NCI-H345 treated with DMSO at 0.1 percent for 48 hours (cell line): ENCODE data around the gene UNC93B1.

ENCODE experiments used
- DNase-seq: peaks from one replicate; lab custom pipeline; 2025; ENCODE audit not compliant: unreplicated experiment; lab: John Stamatoyannopoulos, UW

UNC93B1 gene

DNA sequence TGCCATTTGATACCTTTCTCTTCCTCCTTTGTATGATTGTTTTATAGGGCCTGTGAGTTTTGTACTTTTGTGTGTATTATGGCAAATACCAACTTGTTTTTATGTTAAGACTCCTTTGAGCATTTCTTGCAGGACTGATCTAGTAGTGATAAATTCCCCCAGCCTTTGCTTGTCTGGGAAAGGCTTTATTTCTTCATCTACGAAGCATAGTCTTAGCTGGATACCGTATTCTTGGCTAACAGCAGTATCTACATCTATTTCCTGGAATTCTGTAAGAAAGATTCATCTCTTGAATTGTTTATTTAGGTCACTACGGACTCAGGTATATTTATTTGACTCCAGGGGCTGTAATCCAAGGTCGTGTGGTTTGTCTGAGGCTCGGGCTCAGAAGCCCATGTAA, 20.6 kb upstream of the UNC93B1 start:
- no peak for DNase-seq

DNA sequence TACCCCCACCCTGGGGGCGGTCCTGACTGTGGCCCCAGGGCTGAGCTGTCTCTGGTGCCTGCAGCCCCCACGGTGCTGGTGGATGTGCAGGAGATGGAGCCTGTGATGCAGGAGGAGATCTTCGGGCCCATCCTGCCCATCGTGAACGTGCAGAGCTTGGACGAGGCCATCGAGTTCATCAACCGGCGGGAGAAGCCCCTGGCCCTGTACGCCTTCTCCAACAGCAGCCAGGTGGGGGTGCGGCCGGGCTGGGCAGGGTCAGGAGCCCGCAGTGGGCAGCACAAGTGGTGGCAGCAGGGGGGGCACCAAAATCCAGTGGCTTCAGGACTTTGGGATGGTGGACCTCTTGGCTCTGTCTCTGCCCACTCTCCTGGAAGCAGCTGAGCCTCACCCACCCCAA, 18.6 kb upstream of the UNC93B1 start:
- no peak for DNase-seq

DNA sequence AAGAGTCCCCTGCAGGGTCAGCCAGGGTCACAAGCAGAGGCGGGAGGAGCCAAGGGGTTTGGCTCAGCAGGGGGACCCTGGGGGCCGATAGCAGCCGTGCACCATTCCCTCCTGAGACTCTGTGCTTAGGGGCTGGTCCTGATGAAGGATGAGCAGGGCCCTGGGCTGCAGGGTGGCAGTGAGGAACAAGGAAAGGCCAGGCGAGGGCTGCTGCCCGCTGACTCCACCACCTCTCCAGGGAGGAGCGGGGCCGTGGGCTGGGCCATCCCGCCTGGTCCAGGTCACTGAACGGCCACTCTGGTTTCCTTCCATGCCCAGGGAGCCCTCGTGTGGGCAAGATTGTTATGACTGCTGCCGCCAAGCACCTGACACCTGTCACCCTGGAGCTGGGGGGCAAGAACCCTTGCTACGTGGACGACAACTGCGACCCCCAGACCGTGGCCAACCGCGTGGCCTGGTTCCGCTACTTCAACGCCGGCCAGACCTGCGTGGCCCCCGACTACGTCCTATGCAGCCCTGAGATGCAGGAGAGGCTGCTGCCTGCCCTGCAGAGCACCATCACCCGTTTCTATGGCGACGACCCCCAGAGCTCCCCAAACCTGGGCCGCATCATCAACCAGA, 17.4 kb upstream of the UNC93B1 start:
- no peak for DNase-seq

DNA sequence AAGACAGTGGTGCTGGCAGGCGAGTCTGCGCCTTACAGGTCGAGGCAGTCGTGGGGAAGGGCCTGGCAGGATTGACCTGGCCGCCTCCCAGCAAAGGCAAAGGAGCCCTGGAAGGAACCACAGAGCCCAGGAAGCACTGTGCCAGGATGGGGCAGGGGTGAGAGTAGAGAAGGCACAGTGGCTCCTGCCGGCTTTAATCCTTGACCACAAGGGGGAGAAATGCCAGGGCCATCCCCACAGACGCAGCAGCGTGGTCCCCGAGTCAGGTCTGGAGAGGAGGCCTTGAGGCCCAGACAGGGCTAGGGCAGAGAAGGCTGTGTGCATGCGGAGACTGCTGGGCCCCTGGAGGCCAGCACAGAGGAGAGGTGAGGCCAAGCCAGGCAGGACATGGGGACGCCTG, 16.7 kb upstream of the UNC93B1 start:
- no peak for DNase-seq

DNA sequence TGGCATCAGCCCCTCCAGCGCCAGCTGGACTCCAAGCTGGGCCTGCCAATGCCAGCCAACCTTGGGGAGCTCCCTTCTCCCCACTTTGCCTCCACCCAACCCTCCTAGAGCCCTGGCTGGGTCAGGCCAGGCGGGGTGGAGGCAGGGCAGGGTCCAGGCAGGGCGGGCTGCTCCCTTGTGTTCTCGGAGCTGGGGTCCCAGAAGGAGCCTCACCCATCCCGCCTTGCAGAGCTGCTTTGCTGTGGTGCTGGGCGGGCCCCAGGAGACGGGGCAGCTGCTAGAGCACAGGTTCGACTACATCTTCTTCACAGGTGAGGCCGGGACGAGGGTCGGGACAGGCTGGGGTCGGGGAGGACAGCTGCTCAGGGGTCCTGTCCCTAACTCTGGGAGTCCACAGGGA, 15.6 kb upstream of the UNC93B1 start:
- DNase-seq: no peak

DNA sequence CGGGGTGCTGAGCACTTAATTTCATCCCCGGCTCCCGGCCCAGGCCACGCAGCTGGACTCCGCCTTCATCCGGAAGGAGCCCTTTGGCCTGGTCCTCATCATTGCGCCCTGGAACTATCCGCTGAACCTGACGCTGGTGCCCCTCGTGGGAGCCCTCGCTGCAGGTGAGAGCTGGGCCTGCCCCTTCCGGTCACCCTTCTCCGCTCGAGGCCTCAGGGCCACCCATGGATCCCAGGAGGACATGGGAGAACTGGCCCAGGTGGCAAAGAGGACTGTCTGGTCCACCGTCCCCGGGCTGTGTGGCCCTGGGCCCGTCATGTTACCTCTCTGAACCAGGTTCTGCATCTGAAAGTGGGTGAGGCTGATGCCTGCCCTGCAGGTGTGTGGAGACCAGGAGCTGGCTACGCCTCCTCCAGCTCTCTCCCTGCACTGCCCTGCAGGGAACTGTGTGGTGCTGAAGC, 14.9 kb upstream of the UNC93B1 start:
- no peak for DNase-seq

DNA sequence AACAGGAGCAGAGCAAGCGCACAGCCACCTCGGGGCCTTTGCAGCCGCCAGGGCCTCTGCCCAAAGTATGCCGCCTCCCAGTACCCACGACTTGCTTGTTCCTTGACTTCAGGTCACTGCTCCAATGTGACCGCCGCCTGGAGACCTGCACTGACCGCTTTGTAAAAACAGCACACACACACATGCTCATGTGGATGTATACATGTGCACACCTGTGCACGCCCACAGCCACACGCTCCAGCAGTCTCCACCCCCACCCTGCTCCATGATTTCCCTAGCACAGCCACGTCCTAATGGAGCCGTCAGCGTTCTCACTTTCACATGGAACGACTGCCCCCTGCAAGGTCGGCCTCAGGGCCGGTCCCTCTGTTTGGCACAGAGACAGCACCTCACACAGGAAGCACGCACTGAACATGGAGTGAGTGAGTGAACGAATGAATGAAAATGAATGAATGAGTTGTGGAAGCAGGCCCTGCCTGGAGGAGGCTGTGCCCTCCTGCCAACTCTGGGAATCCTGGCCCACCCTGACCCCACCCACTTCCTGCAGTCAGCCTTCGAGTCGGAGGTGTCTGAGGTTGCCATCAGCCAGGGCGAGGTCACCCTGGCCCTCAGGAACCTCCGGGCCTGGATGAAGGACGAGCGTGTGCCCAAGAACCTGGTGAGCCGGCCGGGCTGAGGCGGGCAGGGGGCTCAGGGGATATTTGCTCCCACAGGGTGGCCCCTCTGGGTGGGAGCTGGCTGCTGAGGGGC, 14.3 kb upstream of the UNC93B1 start:
- DNase-seq: no peak

DNA sequence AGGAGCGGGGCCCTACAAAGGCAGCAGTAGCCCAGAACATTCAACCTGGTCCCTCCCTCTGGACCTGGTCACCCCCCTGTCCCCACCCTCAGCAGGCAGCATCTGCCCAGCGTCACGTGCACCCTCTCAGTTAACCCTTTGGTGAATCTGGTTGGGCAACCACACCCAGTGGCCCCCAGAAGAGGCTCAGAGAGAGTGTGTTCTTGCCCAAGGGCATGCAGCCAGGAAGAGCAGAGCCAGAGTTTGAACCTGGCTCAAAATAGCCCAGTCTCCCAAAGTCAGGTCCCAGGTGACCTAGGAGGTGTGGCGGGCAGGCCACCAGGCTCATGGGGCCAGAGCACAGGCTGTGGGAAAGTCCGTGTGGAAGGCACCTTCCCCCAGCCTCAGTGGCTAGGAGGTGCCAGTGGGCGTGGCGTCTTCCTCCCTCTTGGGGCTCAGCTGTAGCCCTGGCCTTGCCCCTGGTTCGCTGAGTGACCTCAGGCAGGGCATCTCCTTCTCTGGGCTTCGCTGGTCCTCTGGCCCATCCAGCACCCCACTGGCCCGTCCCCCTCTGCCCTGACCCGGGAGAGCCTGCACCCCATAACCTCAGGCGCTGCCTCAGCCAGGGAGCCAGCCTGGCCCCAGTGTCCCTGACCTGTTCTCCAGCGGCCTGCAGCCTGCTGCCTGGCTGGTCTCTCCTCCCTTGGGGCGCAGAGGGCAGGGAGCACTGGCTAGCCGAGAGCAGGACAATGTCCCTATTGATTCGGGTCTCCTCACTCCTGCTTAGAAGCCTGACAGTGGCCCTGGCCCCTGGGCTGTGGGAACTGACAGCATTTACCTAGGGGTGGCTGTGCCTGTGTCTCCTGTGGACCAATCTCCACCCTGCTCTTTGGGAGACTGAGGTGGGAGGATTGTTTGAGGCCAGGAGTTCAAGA, 13.3 kb upstream of the UNC93B1 start:
- DNase-seq: no peak

DNA sequence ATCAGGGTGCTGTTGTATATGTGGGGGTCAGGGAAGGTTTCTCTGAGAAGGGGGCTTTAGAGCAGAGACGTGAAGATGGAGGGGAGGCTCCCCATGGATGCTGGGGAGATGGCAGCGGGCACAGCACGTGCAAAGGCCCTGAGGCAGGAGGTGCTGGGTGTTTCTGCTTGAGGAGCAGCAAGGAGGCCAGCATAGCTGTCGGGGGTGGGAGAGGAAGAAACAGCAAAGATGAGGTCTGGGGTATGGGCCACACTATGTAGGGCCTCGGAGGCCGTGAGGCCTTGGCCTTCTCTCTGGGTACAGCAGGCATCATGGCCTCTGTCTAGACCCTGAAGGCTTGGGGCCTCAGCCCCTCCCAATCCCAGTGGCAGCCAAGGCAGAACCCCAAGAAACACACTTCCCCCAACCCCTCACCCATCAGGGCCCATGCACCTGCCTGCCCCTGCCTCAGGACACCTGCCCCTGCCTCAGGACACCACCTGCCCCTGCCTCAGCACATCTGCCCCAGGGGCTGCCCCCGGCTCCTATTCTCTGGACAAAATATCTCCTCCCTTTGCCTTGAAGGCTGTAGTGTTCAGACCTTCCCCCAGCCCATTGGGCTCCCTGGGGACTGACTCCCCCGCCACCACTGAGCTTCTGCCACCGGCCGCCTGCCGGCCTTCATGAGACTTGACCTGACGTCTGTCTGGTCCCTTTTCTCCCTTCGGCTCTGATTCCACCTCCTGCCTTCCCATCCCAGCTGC, 12.4 kb upstream of the UNC93B1 start:
- no peak for DNase-seq

DNA sequence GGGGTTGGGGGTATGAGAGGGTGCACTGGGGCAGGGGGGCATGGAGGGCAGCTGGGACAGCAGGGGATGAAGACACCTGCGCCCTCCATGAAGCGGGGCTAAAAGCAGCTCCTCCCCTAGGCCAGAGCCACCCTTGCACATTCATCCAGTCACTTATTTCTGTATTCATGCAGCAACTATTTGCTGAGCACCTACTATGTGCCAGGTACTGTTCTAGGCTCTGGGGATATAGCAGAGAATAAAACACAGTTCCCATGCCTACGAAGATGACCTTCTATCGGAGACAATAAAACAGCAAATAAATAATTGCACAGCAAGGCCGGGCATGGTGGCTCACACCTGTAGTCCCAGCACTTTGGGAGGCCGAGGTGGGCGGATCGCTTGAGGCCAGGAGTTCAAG, 11.6 kb upstream of the UNC93B1 start:
- DNase-seq: no peak

DNA sequence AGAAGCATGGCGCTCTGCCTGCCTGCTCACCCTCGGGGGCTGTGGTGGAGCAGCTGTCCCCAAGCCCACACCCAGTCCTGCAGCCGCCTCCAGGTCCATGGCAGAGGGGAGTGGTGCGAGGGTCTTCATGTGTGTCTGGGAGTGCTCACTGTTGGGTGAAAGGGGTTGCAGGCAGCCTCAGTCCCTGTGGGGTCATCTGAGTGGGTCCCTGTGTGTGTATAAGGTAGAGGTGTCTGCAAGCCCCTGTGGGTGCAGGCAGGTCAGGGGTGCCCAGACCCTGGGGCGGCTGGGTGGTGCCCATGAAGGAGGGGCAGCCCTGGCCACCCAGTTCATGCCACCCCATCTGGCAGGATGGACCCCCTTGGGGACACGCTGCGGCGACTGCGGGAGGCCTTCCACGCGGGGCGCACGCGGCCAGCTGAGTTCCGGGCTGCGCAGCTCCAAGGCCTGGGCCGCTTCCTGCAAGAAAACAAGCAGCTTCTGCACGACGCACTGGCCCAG, 11.1 kb upstream of the UNC93B1 start:
- DNase-seq: no peak

DNA sequence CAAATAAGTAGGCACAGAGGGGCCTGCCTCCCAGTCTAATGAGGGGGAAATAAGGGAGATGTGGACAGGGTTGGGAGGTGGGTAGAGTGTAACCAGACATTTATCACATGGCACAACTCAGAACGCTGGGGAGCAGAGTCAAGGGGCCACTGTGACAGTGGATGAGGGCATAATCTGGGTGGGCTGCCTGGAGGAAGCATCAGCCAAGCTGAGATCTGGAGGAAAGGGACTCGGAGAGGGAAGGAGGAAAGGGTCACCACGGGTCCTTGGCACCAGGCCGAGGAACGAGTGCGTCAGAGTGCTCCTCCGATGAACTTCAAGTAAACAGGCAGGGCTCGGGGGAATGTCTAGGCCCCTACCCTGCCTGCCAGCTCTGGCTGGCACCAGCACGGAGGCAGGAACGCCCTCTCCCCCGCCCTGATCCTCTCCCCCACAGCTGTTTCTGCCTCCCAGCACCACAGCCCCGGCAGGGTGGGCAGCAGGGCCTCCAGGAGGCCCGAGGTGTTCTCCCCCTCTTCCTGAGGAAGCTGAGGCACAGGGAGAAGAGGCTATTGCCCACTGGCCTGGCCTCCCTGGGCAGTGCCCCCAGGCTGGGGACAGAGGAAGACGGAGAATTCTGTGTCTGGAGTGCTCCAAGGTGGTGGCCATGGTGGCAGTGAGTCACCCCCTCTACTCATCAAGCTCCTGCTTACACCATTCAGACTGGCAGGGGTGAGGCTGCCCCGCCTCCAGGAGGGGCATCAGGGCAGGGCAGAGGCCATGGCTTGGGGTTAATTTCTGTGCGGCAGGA, 10.5 kb upstream of the UNC93B1 start:
- DNase-seq: no peak

DNA sequence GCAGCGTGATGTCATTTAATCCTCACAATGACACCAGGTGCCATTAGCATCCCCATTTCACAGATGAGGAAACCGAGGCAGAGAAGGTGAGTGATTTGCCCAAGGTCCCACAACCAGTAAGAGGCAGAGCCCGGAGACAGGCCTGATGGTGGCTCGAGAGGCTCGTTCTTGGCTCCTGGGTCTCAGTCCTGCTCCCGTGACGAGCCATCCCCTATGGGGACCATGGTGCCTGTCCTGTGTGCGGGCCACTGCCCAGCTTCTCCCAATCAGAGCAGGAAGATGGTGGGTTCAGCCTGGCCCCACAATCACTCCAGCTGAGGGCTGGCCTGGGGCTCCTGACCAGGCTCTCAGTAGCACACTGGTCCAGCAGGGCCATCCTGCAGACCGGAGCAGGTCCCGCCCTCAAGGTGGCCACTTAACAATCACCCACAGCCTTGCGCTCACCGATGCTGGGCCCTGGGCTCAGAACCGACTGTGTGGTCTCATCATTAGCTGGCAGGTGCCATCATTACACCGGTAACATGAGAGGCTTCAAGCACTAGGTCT, 9.8 kb upstream of the UNC93B1 start:
- DNase-seq: no peak

DNA sequence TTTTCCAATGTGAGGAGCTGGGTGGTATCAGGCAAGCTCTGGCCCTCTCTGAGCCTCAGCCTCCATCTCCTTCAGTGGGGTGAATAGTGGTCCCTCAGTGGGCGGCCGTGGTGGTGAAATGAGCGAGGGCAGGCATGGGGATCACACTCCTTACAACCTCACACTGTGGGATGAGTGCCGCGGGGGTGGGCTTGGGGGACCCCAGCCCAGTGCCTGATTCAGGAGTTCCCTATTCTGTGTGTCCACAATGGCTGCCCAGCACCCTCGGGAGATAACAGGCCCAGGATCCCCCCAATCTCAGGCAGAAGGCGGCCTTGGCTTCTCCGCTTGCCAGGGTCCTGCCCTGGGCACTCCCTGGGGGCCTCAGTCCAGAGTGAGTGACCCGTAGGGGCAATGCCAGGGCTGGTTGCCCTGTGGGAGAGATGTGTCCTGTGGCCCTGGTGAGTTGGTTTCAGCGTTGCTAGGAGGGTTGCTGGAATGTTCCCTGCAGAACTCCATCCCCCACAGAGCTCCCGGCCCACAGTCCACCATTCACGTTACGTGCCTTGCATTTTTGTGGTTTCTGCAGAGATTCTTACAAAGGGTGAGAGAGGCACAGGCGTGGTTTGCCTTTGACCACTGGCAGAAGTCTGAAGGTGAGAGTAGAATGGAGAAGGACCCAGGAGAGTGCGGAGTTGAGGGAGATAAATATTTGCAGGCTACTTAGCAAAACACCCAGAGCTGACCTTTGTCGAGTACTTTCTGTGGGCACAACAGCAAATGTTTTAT, 9.1 kb upstream of the UNC93B1 start:
- DNase-seq: no peak

DNA sequence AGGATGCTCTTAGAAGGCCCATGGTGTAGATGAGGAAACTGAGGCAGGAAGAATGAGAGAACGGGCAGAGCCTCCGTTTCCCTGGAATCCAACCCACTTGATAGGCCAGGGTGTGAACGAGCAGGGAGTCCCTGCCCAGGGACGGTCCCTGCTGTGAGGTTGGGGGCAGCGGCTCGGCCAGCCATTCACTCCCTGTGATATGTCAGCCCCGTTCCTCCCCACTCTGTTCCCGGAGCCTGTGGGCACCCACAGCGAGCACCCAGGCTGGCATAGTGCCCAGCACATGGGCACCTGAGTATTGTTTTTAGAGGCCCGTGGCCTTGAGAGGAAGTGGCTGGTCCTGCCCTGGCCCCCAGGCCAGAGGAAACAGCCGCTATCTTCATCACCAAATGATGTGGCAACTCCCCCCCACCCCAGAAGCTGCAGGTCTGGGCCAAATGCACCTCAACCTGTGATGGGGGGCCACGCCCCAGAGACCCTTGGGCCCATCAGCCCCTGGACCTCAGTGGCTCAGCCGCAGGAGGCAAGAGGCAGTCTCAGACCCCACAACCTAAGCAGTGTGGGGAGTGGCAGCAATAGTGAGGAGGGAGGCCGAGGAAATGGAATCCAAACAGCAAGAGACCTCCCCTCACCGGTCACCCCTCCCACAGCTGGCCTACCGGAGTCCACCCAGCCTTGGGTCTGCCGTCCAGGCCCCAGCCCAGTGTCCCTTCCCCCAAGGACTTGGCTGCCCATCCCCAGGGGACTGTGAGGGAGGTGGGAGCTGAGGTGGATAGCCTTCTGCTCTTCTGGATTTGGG, 8.3 kb upstream of the UNC93B1 start:
- DNase-seq: no peak

DNA sequence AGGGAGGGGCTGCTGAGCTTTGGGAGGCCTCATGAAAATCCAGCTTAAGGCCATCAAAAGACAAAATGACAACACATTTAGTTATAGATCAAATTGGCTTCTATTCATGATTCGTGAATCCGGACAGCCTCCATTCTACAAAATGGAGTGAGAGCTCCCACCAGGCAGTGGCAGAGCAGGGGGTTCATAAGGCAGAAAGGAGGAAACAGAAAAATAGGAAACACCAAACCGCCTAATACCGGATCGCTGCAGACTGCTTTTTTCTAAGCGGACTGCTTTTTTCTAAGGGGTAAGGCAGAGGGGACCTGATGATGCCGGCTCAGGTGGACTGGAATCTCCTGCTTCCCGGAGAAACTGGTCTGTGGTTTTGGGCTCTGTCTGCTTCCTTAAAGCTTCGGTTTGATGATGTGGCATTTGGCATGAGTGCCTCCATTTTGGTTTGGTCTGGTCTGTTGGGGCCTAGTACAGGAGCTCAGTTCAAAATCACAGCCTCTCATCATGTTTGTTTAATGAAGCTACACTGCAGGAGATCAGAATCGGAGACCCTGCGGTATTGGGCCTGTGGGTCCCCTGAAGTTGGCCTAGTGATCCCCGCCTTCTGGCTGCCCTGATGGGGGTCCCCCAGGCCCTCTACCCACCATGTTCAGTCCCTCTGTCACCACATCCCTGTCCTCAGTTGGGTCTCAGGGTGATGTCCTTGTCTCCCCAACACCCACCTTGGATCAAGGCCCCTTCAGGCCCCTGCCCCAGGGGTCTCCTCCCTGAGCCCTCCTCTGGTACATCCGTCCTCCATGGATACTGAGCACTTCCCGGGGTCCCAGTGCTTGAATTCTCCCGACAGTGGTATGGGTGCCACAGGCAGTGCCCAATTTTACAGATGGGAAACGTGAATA, 7.4 kb upstream of the UNC93B1 start:
- DNase-seq: no peak
